Smooth muscle cell (in vitro differentiated cells): ENCODE measurements around the gene RPN1. TPM values are rescaled to one million over a fixed set of nuclear protein-coding genes. Genes with fewer than 3 reads are reported as not detected.

Experiments
- DNase-seq: peaks from one replicate; lab custom pipeline; 2025; ENCODE audit not compliant: unreplicated experiment; lab: John Stamatoyannopoulos, UW
- H2AFZ ChIP-seq: fragments of 200-600 bp; sonication (generic); 2 replicates; pipeline ENCODE4 v1.6.0; 2016; ENCODE audit warnings: antibody characterized with exemption, low read depth, mild to moderate bottlenecking
- H3F3A ChIP-seq: fragments of 200-600 bp; sonication (generic); 2 replicates; pipeline ENCODE4 v1.6.0; 2017; ENCODE audit warnings: antibody characterized with exemption, low read depth
- H3K27ac ChIP-seq: fragments of 200-600 bp; sonication (generic); 2 replicates; pipeline ENCODE4 v1.5.1; 2016; ENCODE audit warnings: low read depth, mild to moderate bottlenecking
- H3K27me3 ChIP-seq: fragments of 200-600 bp; sonication (generic); 2 replicates; pipeline ENCODE4 v1.6.1; 2016; ENCODE audit warnings: low read depth, mild to moderate bottlenecking
- H3K36me3 ChIP-seq: fragments of 200-600 bp; sonication (generic); 2 replicates; pipeline ENCODE4 v1.5.1; 2016; ENCODE audit warnings: low read depth
- H3K4me1 ChIP-seq: fragments of 200-600 bp; sonication (generic); 2 replicates; pipeline ENCODE4 v1.5.1; 2016; ENCODE audit warnings: low read depth
- H3K4me2 ChIP-seq: fragments of 200-600 bp; sonication (generic); 2 replicates; pipeline ENCODE4 v1.6.0; 2016; ENCODE audit warnings: mild to moderate bottlenecking
- H3K4me3 ChIP-seq: fragments of 200-600 bp; sonication (generic); 2 replicates; pipeline ENCODE4 v1.5.1; 2016; ENCODE audit warnings: mild to moderate bottlenecking
- H3K79me2 ChIP-seq: fragments of 200-600 bp; sonication (generic); 2 replicates; pipeline ENCODE4 v1.6.0; 2016; ENCODE audit warnings: low read depth, mild to moderate bottlenecking
- H3K9ac ChIP-seq: fragments of 200-600 bp; sonication (generic); 2 replicates; pipeline ENCODE4 v1.6.0; 2016; ENCODE audit warnings: low read depth
- H3K9me3 ChIP-seq: fragments of 200-600 bp; sonication (generic); replicated peaks from 2 replicates; pipeline ENCODE4 v1.5.1; 2016; ENCODE audit warnings: low read depth
- H4K20me1 ChIP-seq: fragments of 200-600 bp; sonication (generic); 2 replicates; pipeline ENCODE4 v1.6.0; 2016; ENCODE audit warnings: low read depth
- CTCF ChIP-seq: fragments of 200-600 bp; sonication (generic); IDR thresholded peaks from 2 replicates; pipeline ENCODE4 v1.5.1; 2017; ENCODE audit warnings: borderline replicate concordance, mild to moderate bottlenecking, antibody characterized with exemption; ENCODE audit not compliant: insufficient read depth, poor library complexity, severe bottlenecking
- WGBS: methylation state at CpG from one replicate; pipeline ENCODE4 v1.1.7; 2016; ENCODE audit warnings: low lambda C conversion rate; 5-methylcytosine and 5-hydroxymethylcytosine counted together
- polyA plus RNA-seq: library from polyadenylated mRNA; unstranded; fragments of >200 nt; fragmentation: Nextera tagmentation; extraction: Ambion mirVana; gene quantifications from 2 replicates; pipeline ENCODE4 v1.2.1, GENCODE V29; 2016
- total RNA-seq: library from RNA; depleted of rRNA; stranded (reverse); fragments of >200 nt; gene quantifications from 2 replicates; pipeline ENCODE4 v1.2.3, GENCODE V29; 2014

Gene RPN1
- total and polyA plus RNA-seq, 2 experiments from 2014 or later, result 420 to 520 TPM

DNA sequence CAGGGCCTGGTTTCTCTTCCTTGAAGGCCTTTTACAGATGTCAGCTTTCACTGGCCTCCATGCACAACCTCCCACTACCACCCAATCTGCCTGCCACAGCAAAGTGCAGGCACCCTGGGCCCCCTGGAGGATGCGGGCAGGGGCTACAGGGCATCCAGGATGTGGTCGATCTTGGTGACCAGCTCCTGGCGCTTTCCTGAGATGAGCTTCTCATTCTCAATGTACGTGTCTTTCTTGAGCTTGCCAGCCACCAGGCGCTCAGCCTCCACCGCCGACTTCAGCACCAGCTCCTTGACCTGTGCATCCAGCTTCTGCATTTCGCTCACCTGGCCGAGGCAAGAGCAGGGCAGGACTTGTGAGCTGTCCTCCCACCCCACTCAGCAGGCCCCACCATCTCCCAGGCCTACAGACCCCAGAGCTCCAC is 30.3 kb downstream of the RPN1 start:
- peak overlapping the region; percentile 73 for H3K27ac ChIP-seq
- peak; percentile 14 for TF ChIP-seq CTCF
- H3K4me3 ChIP-seq, result no peak overlapping the region
- no peak overlapping the region for H2AFZ ChIP-seq
- peaks cover 26% of the 10 kb centered on the region for H3F3A ChIP-seq
- H3K27me3 ChIP-seq, result no peaks in the 10 kb centered on the region
- peaks cover 6% of the 10 kb centered on the region for H3K36me3 ChIP-seq
- peaks cover 12% of the 10 kb centered on the region for H3K79me2 ChIP-seq
- no peak for DNase-seq
- H3K9me3 ChIP-seq, result no peaks in the 10 kb centered on the region
- no peak overlapping the region for H3K4me2 ChIP-seq
- no peak overlapping the region for H3K9ac ChIP-seq
- H3K4me1 ChIP-seq, result no peaks in the 10 kb centered on the region
- H4K20me1 ChIP-seq, result peaks cover 66% of the 10 kb centered on the region
- 94% methylated on average over 5 of the region's 9 CpGs for WGBS

DNA sequence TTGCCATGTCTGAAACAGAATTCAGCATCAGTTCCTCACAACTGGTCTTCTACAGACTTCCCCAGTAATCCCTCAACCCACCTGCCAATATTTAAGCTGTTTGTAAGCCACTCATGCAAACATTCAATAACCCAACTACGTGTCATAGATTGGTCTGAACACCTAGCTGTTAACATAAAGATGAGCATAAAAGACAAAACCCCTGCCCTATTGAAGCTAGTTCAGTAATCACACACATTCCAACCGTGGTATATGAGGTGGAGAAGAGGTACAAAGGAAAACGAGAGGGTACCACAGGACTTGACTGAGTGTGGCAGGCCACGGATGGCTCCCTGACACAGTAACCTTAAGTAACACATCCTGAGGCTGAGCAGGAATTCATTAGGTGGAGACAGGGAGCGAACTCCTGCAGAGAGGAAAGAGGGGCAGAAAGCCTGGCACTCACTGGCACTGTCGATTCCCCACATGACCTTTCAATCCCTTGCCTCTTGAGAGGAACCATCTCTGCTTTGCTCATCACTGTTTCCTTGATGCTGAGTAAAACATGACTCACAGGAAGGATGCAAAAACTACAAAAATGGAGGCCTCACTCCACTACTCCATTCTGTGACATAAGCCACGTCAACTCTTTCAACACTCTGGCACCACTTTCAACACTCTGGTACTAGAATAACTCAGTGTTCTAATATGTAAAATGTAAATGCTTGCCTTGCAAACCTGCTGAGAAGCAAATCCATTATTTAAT is 31.3 kb downstream of the RPN1 start:
- peak overlapping the region; percentile 73 for H3K27ac ChIP-seq
- peaks cover 56% of the 10 kb centered on the region for H4K20me1 ChIP-seq
- 83% methylated on average over 7 of the region's 7 CpGs for whole genome bisulfite sequencing

DNA sequence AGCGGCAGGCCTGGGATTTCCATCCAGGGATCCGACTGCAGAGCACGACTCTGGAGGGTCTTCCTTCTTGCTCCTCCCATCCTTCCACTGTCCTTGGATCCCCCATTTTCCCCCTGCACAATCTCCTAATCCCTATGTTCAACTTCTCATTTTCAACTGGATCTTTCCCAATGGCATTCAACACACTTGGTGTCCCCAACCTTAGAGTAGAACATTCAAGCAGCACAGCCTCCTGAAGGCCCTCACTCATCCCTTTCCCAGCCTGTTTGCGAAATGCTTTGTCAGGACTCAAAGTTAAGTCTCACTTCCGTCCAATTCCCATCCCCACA is 32.3 kb downstream of the RPN1 start:
- 59% methylated on average over 5 of the region's 5 CpGs for WGBS
- Histone ChIP-seq H3K9me3 (no peaks in the 10 kb centered on the region), H3K27ac (peak overlapping the region; percentile 73), H3K4me2 (peak overlapping the region; percentile 91), H3K79me2 (peaks cover 12% of the 10 kb centered on the region), H3K4me3 (peak overlapping the region; percentile 68), H3K36me3 (peaks cover 6% of the 10 kb centered on the region), H4K20me1 (peaks cover 47% of the 10 kb centered on the region), H3K27me3 (no peaks in the 10 kb centered on the region), H3K9ac (peak overlapping the region; percentile 80), H3F3A (peaks cover 26% of the 10 kb centered on the region), H2AFZ (no peak overlapping the region), H3K4me1 (no peaks in the 10 kb centered on the region)
- no peak for DNase-seq
- TF ChIP-seq CTCF, result no peak

More for the DNA sequence above, 31.3 kb downstream of the RPN1 start:
- Histone ChIP-seq H3K9me3 (no peaks in the 10 kb centered on the region), H3K4me3 (no peak overlapping the region), H3K79me2 (peaks cover 12% of the 10 kb centered on the region), H3K9ac (no peak overlapping the region), H3F3A (peaks cover 26% of the 10 kb centered on the region), H3K4me2 (no peak overlapping the region), H3K4me1 (no peaks in the 10 kb centered on the region), H3K36me3 (peaks cover 6% of the 10 kb centered on the region), H2AFZ (no peak overlapping the region), H3K27me3 (no peaks in the 10 kb centered on the region)
- TF ChIP-seq CTCF, result no peak
- no peak for DNase-seq
